ENCODE data around the gene HIGD1A.

GRCh38 chr3:42751609-42752008, 52.7 kb downstream of the HIGD1A start:
- TF ChIP-seq CTCF (conservative IDR thresholded peaks at IDR 0.05; ENCODE audit: low read length) (no peak), EZH2phosphoT487 (IDR thresholded peaks at IDR 0.05; ENCODE audit: borderline replicate concordance, low read depth, low read length) (no peak)

Data from OCI-LY7 (cell line).